GM10266 (cell line): Measurements from ENCODE around the gene UNC79.
"Not testable (repeated sequence)": the region's sequence is repeated elsewhere in the genome, so short reads cannot be mapped to it uniquely, and the experiment has no call there.

Experiments
- DNase-seq: peaks from one replicate; pipeline ENCODE4 v3.0.0; 2012; ENCODE audit errors: extremely low spot score
- CTCF ChIP-seq: IDR thresholded peaks from 2 replicates; pipeline ENCODE4 v1.5.1; 2012; ENCODE audit warnings: mild to moderate bottlenecking, low read depth; ENCODE audit not compliant: control insufficient read depth, insufficient read depth; ENCODE audit errors: missing control alignments

Gene UNC79

GRCh38 chr14:93496856-93497741 is 66.4 kb downstream of the UNC79 start:
- DNase-seq = no peak
- TF ChIP-seq CTCF = no peak

- no peak for TF ChIP-seq CTCF
These were observed 79.3 kb downstream of the UNC79 start for GRCh38 chr14:93510056-93510455.

GRCh38 chr14:93511001-93511400 is 80.3 kb downstream of the UNC79 start:
- TF ChIP-seq CTCF = no peak
- no peak for DNase-seq

More at GRCh38 chr14:93510056-93510455, 79.3 kb downstream of the UNC79 start:
- DNase-seq = no peak

- no peak for TF ChIP-seq CTCF
- no peak for DNase-seq
These were observed 89.4 kb downstream of the UNC79 start for GRCh38 chr14:93520053-93520607.

- DNase-seq = no peak
- no peak for TF ChIP-seq CTCF
These were observed 91.5 kb downstream of the UNC79 start for GRCh38 chr14:93522221-93522620.

- not testable (repeated sequence) for DNase-seq
These were observed 94.5 kb downstream of the UNC79 start for GRCh38 chr14:93525216-93525615.

GRCh38 chr14:93525696-93526451 is 95.1 kb downstream of the UNC79 start:
- no peak for TF ChIP-seq CTCF
- DNase-seq = no peak
